Esophagus squamous epithelium (tissue), 4 donors: ENCODE data around the gene KCNMA1.

Source experiments
- CTCF ChIP-seq, 6 experiments: fragments of 450-650 bp in 4 of 6; fragments of 200-600 bp in 2 of 6; sonication (generic) in 2 of 6; IDR thresholded peaks; one replicate each; pipeline ENCODE4 v1.5.1; 2016 to 2019; ENCODE audit warnings: antibody characterized with exemption in 6 of 6, mild to moderate bottlenecking in 4 of 6, moderate library complexity in 4 of 6
- POLR2A ChIP-seq, 4 donors: fragments of 450-650 bp; IDR thresholded peaks; one replicate each; pipeline ENCODE4 v1.6.1; 2017; ENCODE audit warnings: antibody characterized with exemption in 4 of 4, mild to moderate bottlenecking in 4 of 4, moderate library complexity in 3 of 4

GRCh38 chr10:77552252-77552651, 85.4 kb downstream of the KCNMA1 start:
- TF ChIP-seq POLR2A (IDR thresholded peaks at IDR 0.05) (peak in 1 of 4 donors; percentile 16), CTCF (IDR thresholded peaks at IDR 0.05) (no peak)
